Uterus (tissue), 2 donors: ENCODE measurements around the gene ZBTB14.

Source experiments
- POLR2A ChIP-seq, 2 donors: fragments of 450-650 bp; IDR thresholded peaks; one replicate each; pipeline ENCODE4 v1.6.1; 2016; ENCODE audit warnings: antibody characterized with exemption in 2 of 2, mild to moderate bottlenecking in 1 of 2, moderate library complexity in 1 of 2
- TF ChIP-seq, protein P1 (sequence below), 4 experiments: fragments of 200-600 bp in 2 of 4; fragments of 450-650 bp in 2 of 4; sonication (generic) in 2 of 4; IDR thresholded peaks; one replicate each; pipeline ENCODE4 v1.5.1; 2016 to 2019; ENCODE audit warnings: antibody characterized with exemption in 4 of 4, mild to moderate bottlenecking in 2 of 4, moderate library complexity in 1 of 4

DNA sequence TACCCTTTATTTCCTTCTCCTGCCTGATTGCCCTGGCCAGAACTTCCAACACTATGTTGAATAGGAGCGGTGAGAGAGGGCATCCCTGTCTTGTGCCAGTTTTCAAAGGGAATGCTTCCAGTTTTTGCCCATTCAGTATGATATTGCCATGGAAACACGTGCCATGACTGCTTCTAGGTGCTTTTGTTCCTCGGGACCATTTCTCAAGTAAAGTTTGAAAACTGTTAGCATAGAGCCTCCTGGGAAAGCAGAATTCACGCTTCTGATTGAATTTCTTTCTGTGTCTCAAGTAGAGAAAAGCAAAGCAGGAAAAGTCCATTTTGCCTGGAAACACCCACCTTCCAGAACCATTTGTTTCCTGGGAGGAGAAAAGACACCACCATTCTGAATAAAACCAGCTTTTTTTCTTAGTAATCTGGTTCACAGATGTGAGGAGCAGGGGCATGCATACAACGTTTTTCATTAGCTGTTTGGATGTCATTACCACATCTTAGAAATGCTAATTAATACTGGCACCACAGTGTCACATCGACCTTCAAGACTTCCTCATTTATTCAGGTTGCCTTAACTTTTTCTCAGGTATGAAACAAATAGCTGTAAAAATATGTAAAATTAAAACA, 39.0 kb upstream of the ZBTB14 start:
- TF ChIP-seq, protein P1, sequence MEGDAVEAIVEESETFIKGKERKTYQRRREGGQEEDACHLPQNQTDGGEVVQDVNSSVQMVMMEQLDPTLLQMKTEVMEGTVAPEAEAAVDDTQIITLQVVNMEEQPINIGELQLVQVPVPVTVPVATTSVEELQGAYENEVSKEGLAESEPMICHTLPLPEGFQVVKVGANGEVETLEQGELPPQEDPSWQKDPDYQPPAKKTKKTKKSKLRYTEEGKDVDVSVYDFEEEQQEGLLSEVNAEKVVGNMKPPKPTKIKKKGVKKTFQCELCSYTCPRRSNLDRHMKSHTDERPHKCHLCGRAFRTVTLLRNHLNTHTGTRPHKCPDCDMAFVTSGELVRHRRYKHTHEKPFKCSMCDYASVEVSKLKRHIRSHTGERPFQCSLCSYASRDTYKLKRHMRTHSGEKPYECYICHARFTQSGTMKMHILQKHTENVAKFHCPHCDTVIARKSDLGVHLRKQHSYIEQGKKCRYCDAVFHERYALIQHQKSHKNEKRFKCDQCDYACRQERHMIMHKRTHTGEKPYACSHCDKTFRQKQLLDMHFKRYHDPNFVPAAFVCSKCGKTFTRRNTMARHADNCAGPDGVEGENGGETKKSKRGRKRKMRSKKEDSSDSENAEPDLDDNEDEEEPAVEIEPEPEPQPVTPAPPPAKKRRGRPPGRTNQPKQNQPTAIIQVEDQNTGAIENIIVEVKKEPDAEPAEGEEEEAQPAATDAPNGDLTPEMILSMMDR (IDR thresholded peaks at IDR 0.05): no peak
- no peak for TF ChIP-seq POLR2A (IDR thresholded peaks at IDR 0.05)
